Progenitor cell of endocrine pancreas (in vitro differentiated cells): Measurements from ENCODE around the gene PDS5B. TPM values are rescaled to one million over a fixed set of nuclear protein-coding genes. Genes with fewer than 3 reads are reported as not detected.

ENCODE experiments used
- DNase-seq: peaks from one replicate; pipeline ENCODE4 v3.0.0; 2021; ENCODE audit warnings: low spot score; ENCODE audit not compliant: unreplicated experiment
- H3K27ac Mint-ChIP-seq: 2 replicates; pipeline ENCODE4 v1.8.0; 2021; ENCODE audit warnings: mild to moderate bottlenecking, moderate library complexity, mixed read lengths
- H3K27me3 Mint-ChIP-seq: 2 replicates; pipeline ENCODE4 v1.8.0; 2021; ENCODE audit warnings: mixed read lengths
- H3K36me3 Mint-ChIP-seq: 2 replicates; pipeline ENCODE4 v1.8.0; 2022; ENCODE audit warnings: mixed read lengths; ENCODE audit not compliant: insufficient read depth
- H3K4me1 Mint-ChIP-seq: 2 replicates; pipeline ENCODE4 v1.8.0; 2021; ENCODE audit warnings: low read depth, mixed read lengths
- H3K4me3 Mint-ChIP-seq: 2 replicates; pipeline ENCODE4 v1.8.0; 2021; ENCODE audit warnings: low read depth, mild to moderate bottlenecking, moderate library complexity, mixed read lengths
- H3K9me3 Mint-ChIP-seq: 2 replicates; pipeline ENCODE4 v1.8.0; 2021; ENCODE audit warnings: low read depth, mixed read lengths
- total RNA-seq: library from RNA; stranded (reverse); gene quantifications from 2 replicates; pipeline ENCODE4 v1.2.1, GENCODE V29; 2021
- TF ChIP-seq, protein P1 (sequence below): fragments of 200-600 bp; sonication (generic); IDR thresholded peaks from one replicate; pipeline ENCODE4 v1.5.0; 2021; ENCODE audit warnings: antibody characterized with exemption, mild to moderate bottlenecking; ENCODE audit not compliant: unreplicated experiment

PDS5B gene
- total RNA-seq, 1 donor from 2014 or later, result 64.4 TPM

DNA sequence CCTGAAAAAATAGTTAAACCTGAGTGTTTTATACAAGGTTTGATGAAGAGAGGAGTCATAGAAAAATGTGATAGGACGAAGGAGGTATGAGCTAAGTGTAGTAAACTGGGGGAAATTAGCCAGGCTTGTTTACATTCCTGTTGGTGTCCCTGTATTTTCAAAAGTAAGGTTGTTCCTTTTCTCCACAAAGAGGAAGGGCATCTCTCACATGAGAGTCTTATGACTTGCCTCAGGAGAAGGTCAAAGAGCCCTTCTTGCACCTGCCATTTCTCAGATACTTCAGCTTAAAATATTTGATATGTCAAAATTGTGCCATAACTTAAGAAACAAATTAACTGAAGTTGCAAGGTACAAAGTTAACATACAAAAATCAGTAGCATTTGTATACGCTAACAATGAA lies 44.0 kb upstream of the PDS5B start:
- H3K27ac Mint-ChIP-seq, result no peak overlapping the region
- peaks cover 3% of the 10 kb centered on the region for H3K4me1 Mint-ChIP-seq
- peaks cover 5% of the 10 kb centered on the region for H3K9me3 Mint-ChIP-seq
- H3K36me3 Mint-ChIP-seq, result no peaks in the 10 kb centered on the region
- TF ChIP-seq, protein P1, sequence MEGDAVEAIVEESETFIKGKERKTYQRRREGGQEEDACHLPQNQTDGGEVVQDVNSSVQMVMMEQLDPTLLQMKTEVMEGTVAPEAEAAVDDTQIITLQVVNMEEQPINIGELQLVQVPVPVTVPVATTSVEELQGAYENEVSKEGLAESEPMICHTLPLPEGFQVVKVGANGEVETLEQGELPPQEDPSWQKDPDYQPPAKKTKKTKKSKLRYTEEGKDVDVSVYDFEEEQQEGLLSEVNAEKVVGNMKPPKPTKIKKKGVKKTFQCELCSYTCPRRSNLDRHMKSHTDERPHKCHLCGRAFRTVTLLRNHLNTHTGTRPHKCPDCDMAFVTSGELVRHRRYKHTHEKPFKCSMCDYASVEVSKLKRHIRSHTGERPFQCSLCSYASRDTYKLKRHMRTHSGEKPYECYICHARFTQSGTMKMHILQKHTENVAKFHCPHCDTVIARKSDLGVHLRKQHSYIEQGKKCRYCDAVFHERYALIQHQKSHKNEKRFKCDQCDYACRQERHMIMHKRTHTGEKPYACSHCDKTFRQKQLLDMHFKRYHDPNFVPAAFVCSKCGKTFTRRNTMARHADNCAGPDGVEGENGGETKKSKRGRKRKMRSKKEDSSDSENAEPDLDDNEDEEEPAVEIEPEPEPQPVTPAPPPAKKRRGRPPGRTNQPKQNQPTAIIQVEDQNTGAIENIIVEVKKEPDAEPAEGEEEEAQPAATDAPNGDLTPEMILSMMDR, result no peak
- H3K4me3 Mint-ChIP-seq, result no peak overlapping the region
- no peaks in the 10 kb centered on the region for H3K27me3 Mint-ChIP-seq
- DNase-seq, result no peak

GRCh38 chr13:32545083-32545482 lies 41.2 kb upstream of the PDS5B start:
- H3K4me1 Mint-ChIP-seq, result peaks cover 7% of the 10 kb centered on the region
- H3K36me3 Mint-ChIP-seq, result no peaks in the 10 kb centered on the region
- no peaks in the 10 kb centered on the region for H3K9me3 Mint-ChIP-seq
- no peaks in the 10 kb centered on the region for H3K27me3 Mint-ChIP-seq
- DNase-seq, result no peak
- H3K4me3 Mint-ChIP-seq, result no peak overlapping the region
- no peak overlapping the region for H3K27ac Mint-ChIP-seq
- TF ChIP-seq, protein P1, result no peak

DNA sequence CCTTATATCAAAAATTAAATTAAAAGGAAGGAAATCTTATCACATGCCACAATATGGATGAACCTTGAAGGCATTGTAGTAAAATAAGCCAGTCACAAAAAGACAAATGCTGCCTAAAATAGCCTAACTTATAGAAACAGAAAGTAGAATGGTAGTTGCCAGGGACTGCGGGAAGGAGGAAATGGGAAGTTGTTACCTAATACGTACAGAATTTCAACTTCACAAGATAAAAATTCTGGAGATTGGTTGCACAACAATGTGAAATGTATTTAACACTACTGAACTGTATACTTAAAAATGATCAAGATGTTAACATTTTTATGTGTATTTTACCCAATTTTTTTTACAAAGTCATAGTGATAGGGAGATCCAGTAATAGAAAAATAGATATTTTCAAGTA lies 37.4 kb upstream of the PDS5B start:
- H3K4me3 Mint-ChIP-seq, result no peak overlapping the region

DNA sequence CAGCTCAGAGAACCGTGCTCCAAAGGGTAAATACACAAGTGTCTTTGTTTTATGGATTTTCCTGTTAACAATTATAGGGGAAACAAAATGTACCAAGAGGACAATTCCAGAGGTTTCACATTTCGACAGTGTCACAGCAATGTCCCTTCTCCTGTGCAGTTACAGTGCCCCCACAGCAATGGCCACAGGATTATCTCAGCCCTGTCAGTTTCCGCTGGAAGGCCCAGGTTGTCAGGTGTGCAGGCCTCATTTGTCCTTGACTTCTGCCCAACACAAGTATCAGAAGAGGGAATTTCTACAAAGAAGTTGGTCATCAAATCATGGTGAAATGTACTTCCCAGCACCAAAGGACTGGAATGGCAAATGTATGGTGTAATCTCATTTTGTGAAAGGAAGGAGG lies 36.5 kb upstream of the PDS5B start:
- H3K36me3 Mint-ChIP-seq, result no peaks in the 10 kb centered on the region
- H3K9me3 Mint-ChIP-seq, result peaks cover 3% of the 10 kb centered on the region
- H3K27ac Mint-ChIP-seq, result no peak overlapping the region
- no peaks in the 10 kb centered on the region for H3K27me3 Mint-ChIP-seq
- H3K4me3 Mint-ChIP-seq, result no peak overlapping the region
- DNase-seq, result no peak
- TF ChIP-seq, protein P1, result no peak
- H3K4me1 Mint-ChIP-seq, result peaks cover 7% of the 10 kb centered on the region

More for the DNA sequence above, 37.4 kb upstream of the PDS5B start:
- H3K27ac Mint-ChIP-seq, result peak overlapping the region; percentile 71
- H3K4me1 Mint-ChIP-seq, result peaks cover 7% of the 10 kb centered on the region
- TF ChIP-seq, protein P1, result no peak
- H3K36me3 Mint-ChIP-seq, result no peaks in the 10 kb centered on the region
- DNase-seq, result no peak
- H3K9me3 Mint-ChIP-seq, result peaks cover 3% of the 10 kb centered on the region
- no peaks in the 10 kb centered on the region for H3K27me3 Mint-ChIP-seq

DNA sequence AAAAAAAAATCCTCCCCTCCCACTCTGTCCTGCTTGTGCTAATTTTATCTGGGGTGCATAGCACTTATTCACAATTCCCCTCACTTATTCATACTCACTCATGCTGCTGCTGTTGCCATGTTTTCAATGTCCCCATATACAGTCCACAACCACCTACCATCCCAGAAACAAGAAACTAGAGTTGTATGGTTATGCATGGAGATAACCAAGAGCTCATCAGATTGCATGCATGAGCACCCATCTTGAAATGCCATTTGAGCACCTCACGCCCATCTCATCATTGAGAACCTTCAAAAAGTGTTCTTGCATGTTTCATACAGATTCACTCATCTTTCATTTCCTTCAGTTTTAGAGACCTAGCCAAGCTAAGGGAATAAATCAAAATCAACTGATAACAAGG lies 32.5 kb upstream of the PDS5B start:
- Mint-ChIP-seq H3K9me3 (peaks cover 3% of the 10 kb centered on the region), H3K27me3 (no peaks in the 10 kb centered on the region), H3K36me3 (no peaks in the 10 kb centered on the region), H3K27ac (no peak overlapping the region), H3K4me3 (no peak overlapping the region), H3K4me1 (peaks cover 7% of the 10 kb centered on the region)
- DNase-seq, result no peak
- TF ChIP-seq, protein P1, result no peak
